ENCODE data around the gene PTPN3. TPM values are rescaled to one million over a fixed set of nuclear protein-coding genes. Genes with fewer than 3 reads are reported as not detected.

Gene PTPN3
- total and polyA plus RNA-seq, 2 donors (not counting 1 experiment from before 2014, with no cell fraction given), result not detected

- Histone ChIP-seq H3K79me2 (ENCODE audit: control insufficient read depth, insufficient read depth, low read length) (no peaks in the 10 kb centered on the region), H4K20me1 (ENCODE audit: control insufficient read depth, insufficient read depth, low read length, poor library complexity, severe bottlenecking) (no peaks in the 10 kb centered on the region), H3K9me3 (ENCODE audit: control extremely low read depth in 1 of 3, control insufficient read depth in 2 of 3, insufficient read depth in 1 of 3, low read length in 2 of 3) (no peaks in the 10 kb centered on the region), H3K36me3 (replicated peaks in 1 of 2; ENCODE audit: control extremely low read depth in 1 of 2, control insufficient read depth in 1 of 2, extremely low read depth in 1 of 2, insufficient read depth in 2 of 2, low read length in 1 of 2) (no peaks in the 10 kb centered on the region), H3K27me3 (replicated peaks in 1 of 4; ENCODE audit: control extremely low read depth in 1 of 4, control insufficient read depth in 3 of 4, insufficient read depth in 4 of 4, low read length in 3 of 4) (peaks cover 0 to 3% (median 0%) of the 10 kb centered on the region in 4 experiments), H3K4me1 (ENCODE audit: control insufficient read depth in 2 of 2, insufficient read depth in 2 of 2, low read length in 2 of 2) (no peaks in the 10 kb centered on the region), H2AFZ (ENCODE audit: insufficient read depth, low read depth, low read length, poor library complexity, severe bottlenecking) (no peak overlapping the region), H3K4me3 (ENCODE audit: control extremely low read depth in 1 of 5, extremely low read depth in 1 of 5, insufficient read depth in 1 of 5, low read depth in 2 of 5, low read length in 4 of 5) (no peak overlapping the region), H3K4me2 (replicated peaks; ENCODE audit: low read depth, low read length, poor library complexity, severe bottlenecking) (no peak overlapping the region), H3K9ac (ENCODE audit: low read length) (no peak overlapping the region), H3K27ac (ENCODE audit: low read length in 2 of 2) (no peak overlapping the region)
- no peak for ATAC-seq (ENCODE audit: low read depth)
- CTCF ChIA-PET, result no interaction called here
- WGBS (ENCODE audit: insufficient coverage), result 91% methylated on average over 19 of the region's 21 CpGs
- intact Hi-C loops (cut with micrococcal nuclease), result no loop called here
- no peak overlapping the region for H3K27ac Mint-ChIP-seq
- peaks cover 3% of the 10 kb centered on the region for H3K9me3 Mint-ChIP-seq (ENCODE audit: insufficient read depth)
- peaks cover 14% of the 10 kb centered on the region for H3K27me3 Mint-ChIP-seq
- TF ChIP-seq CTCF (IDR thresholded peaks at IDR 0.05), result no peak
- no peak for TF ChIP-seq EZH2 (IDR thresholded peaks at IDR 0.05; ENCODE audit: borderline replicate concordance, insufficient read depth, low read depth, low read length, poor library complexity, severe bottlenecking)
- DNase-seq, result no peak
- POLR2A ChIA-PET, result no interaction called here
- no peaks in the 10 kb centered on the region for H3K4me1 Mint-ChIP-seq
- no peak overlapping the region for H3K4me3 Mint-ChIP-seq
Observed at GRCh38 chr9:109355564-109356297, 142.4 kb downstream of the PTPN3 start.

GRCh38 chr9:109354190-109354589 is 143.9 kb downstream of the PTPN3 start:
- ATAC-seq (ENCODE audit: low read depth) (no peak), DNase-seq (no peak)
- Histone ChIP-seq H3K4me1 (ENCODE audit: control insufficient read depth in 2 of 2, insufficient read depth in 2 of 2, low read length in 2 of 2) (no peaks in the 10 kb centered on the region), H3K4me3 (ENCODE audit: control extremely low read depth in 1 of 5, extremely low read depth in 1 of 5, insufficient read depth in 1 of 5, low read depth in 2 of 5, low read length in 4 of 5) (no peak overlapping the region), H3K79me2 (ENCODE audit: control insufficient read depth, insufficient read depth, low read length) (no peaks in the 10 kb centered on the region), H3K4me2 (replicated peaks; ENCODE audit: low read depth, low read length, poor library complexity, severe bottlenecking) (no peak overlapping the region), H3K9me3 (ENCODE audit: control extremely low read depth in 1 of 3, control insufficient read depth in 2 of 3, insufficient read depth in 1 of 3, low read length in 2 of 3) (no peaks in the 10 kb centered on the region), H3K9ac (ENCODE audit: low read length) (no peak overlapping the region), H3K27me3 (replicated peaks in 1 of 4; ENCODE audit: control extremely low read depth in 1 of 4, control insufficient read depth in 3 of 4, insufficient read depth in 4 of 4, low read length in 3 of 4) (peaks cover 0 to 3% (median 0%) of the 10 kb centered on the region in 4 experiments), H3K27ac (ENCODE audit: low read length in 2 of 2) (no peak overlapping the region), H4K20me1 (ENCODE audit: control insufficient read depth, insufficient read depth, low read length, poor library complexity, severe bottlenecking) (no peaks in the 10 kb centered on the region), H2AFZ (ENCODE audit: insufficient read depth, low read depth, low read length, poor library complexity, severe bottlenecking) (no peak overlapping the region), H3K36me3 (replicated peaks in 1 of 2; ENCODE audit: control extremely low read depth in 1 of 2, control insufficient read depth in 1 of 2, extremely low read depth in 1 of 2, insufficient read depth in 2 of 2, low read length in 1 of 2) (no peaks in the 10 kb centered on the region)
- ChIA-PET CTCF (no interaction called here), POLR2A (no interaction called here)
- Mint-ChIP-seq H3K27ac (no peak overlapping the region), H3K27me3 (peaks cover 13% of the 10 kb centered on the region), H3K9me3 (ENCODE audit: insufficient read depth) (peaks cover 2% of the 10 kb centered on the region), H3K4me3 (no peak overlapping the region), H3K4me1 (no peaks in the 10 kb centered on the region)
- no peak for TF ChIP-seq CTCF (IDR thresholded peaks at IDR 0.05)
- TF ChIP-seq EZH2 (IDR thresholded peaks at IDR 0.05; ENCODE audit: borderline replicate concordance, insufficient read depth, low read depth, low read length, poor library complexity, severe bottlenecking), result no peak
- intact Hi-C loops (cut with micrococcal nuclease), result no loop called here
- 85% methylated on average over 1 of the region's 2 CpGs for whole genome bisulfite sequencing (ENCODE audit: insufficient coverage)

All from B cell (primary cell).